ENCODE measurements around the gene CHRM2.

The CHRM2 gene

DNA sequence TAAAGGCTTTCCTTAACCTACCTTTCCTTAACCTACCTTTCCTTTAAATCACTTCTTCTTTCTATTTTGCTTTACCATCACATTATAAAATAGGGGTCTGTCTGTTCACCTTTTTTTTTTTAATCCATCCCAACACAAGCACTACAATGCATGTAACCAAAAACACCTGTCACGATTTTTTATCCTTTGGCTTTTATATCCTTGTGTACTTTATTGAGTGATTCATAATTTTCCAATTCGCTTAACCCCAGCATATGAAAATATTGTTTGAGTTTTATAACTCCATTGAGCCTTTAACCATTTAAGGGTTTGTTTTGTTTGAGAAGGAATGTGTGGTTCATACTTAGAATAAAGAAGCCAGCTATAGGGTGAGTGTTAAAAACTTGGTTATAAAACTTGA, 132.2 kb downstream of the CHRM2 start:
- no peak overlapping the region for H3K4me3 ChIP-seq (ENCODE audit: low read depth, low read length)
- TF ChIP-seq, protein P1, sequence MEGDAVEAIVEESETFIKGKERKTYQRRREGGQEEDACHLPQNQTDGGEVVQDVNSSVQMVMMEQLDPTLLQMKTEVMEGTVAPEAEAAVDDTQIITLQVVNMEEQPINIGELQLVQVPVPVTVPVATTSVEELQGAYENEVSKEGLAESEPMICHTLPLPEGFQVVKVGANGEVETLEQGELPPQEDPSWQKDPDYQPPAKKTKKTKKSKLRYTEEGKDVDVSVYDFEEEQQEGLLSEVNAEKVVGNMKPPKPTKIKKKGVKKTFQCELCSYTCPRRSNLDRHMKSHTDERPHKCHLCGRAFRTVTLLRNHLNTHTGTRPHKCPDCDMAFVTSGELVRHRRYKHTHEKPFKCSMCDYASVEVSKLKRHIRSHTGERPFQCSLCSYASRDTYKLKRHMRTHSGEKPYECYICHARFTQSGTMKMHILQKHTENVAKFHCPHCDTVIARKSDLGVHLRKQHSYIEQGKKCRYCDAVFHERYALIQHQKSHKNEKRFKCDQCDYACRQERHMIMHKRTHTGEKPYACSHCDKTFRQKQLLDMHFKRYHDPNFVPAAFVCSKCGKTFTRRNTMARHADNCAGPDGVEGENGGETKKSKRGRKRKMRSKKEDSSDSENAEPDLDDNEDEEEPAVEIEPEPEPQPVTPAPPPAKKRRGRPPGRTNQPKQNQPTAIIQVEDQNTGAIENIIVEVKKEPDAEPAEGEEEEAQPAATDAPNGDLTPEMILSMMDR (IDR thresholded peaks at IDR 0.05; ENCODE audit: low read depth, low read length, missing control alignments) = no peak
- no peak for DNase-seq (ENCODE audit: low read depth)

DNA sequence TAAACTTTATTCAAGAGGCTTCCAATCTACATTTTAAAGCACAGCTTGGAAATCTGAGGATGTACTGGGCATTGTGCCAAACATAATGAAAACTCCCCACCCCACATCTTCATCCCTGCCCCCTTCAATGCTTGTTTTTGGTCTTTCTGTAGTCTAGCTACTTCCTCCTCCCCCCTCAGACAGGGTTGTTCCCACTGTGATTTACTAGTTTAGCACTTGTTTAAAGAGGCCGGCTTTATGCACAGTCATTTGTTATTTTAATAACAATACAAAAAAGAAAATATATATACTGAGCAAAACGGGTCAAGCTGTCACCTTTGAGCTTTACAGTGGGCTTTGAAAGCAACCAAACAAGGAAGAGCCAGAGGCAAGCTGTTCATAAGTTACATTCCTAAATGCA, 132.6 kb downstream of the CHRM2 start:
- TF ChIP-seq, protein P1 (IDR thresholded peaks at IDR 0.05; ENCODE audit: low read depth, low read length, missing control alignments) = no peak
- no peak for DNase-seq (ENCODE audit: low read depth)
- H3K4me3 ChIP-seq (ENCODE audit: low read depth, low read length) = no peak overlapping the region

DNA sequence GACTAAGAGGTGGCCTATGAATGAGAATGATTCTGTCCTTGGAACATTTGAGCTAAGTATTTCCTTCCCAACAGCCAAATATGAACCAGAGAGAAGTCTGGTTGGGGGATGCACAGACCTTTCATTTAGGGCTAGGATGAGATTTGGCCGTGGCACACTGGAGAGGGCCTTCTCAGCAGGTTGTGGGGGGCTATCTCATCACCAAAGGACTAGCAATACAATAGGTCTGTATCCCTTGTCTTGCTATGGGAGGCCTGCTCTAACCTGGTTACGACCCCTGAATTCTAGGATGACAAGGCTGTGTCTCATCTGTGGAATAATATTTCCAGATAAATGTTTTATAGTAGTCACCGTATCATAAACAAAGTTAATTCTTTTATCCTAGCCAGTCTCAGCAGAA, 133.0 kb downstream of the CHRM2 start:
- TF ChIP-seq, protein P1 (IDR thresholded peaks at IDR 0.05; ENCODE audit: low read depth, low read length, missing control alignments) = no peak
- H3K4me3 ChIP-seq (ENCODE audit: low read depth, low read length) = no peak overlapping the region
- no peak for DNase-seq (ENCODE audit: low read depth)

DNA sequence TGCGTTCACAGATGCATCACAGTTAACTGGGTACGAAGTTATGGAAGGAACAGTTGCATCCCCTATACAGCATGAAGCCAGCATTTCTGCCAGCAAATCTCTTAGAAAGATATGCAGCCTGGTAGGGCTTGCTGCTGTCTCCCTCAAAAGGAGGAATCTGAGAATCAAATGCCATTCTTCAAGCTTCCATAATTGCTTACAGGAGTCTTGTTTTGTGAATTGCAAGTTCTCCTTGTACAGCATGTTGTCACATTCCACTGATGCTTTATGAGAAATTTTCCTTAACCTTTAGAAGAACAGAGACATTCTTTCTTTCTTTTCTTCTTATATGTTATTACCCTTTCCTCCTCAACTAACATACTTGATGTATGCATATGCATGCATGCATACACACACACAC, 134.6 kb downstream of the CHRM2 start:
- TF ChIP-seq, protein P1 (IDR thresholded peaks at IDR 0.05; ENCODE audit: low read depth, low read length, missing control alignments) = no peak
- H3K4me3 ChIP-seq (ENCODE audit: low read depth, low read length) = no peak overlapping the region
- no peak for DNase-seq (ENCODE audit: low read depth)

DNA sequence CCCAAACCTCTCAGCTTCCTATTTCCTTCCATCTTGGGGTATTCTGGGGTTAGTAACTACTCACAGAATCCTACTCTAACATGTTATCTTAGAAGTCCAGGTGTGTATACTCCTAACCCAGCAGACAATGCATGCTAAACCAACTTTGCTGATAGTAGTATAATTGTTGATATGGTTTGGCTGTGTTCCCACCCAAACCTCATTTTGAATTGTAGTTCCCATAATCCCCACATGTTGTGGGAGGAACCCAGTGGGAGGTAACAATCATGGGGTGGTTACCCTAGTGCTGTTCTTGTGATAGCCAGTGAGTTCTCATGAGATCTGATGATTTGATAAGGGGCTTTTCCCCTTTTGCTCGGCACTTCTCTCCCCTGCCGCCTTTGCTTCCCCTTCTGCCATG, 135.1 kb downstream of the CHRM2 start:
- H3K4me3 ChIP-seq (ENCODE audit: low read depth, low read length) = no peak overlapping the region
- TF ChIP-seq, protein P1 (IDR thresholded peaks at IDR 0.05; ENCODE audit: low read depth, low read length, missing control alignments) = no peak
- DNase-seq (ENCODE audit: low read depth) = no peak

DNA sequence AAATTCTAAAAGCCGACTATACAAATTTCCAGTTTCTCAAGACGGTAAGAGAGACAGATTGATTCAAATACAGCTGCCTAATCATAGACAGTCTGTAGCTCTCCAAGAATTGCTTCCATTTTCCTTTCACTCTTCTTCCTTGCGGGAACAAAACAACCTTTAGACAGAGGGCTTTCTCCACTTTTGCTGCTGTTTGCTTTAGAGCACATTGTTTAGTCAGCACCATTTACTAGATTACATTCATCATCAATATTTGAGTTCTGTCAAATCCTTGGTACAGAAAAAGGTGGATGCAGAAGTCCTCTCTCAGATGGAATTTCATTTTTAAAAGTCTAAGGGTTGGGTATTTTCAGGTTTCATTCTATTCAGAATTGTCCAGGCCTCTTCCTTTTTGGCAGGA, 137.4 kb downstream of the CHRM2 start:
- TF ChIP-seq, protein P1 (IDR thresholded peaks at IDR 0.05; ENCODE audit: low read depth, low read length, missing control alignments) = no peak
- no peak for DNase-seq (ENCODE audit: low read depth)
- no peak overlapping the region for H3K4me3 ChIP-seq (ENCODE audit: low read depth, low read length)

DNA sequence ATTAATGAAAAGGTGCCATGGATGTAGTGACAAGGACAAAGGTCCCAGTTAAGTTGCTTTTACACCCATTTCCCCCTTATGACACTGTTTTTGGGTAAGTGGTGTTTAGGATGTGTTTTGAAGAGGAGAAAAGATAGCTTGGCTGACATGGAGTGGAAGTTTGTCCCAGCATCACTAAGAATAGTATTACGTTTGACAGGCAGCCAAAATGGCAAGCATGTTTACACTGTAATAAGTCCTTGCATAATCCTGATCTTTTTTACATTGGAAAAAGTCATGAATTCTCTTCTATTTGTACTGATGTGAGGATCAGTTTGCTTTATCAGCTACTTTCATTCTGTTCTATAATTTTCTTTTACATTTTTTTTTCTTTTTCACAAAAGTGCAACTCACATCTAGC, 137.8 kb downstream of the CHRM2 start:
- DNase-seq (ENCODE audit: low read depth) = no peak
- no peak overlapping the region for H3K4me3 ChIP-seq (ENCODE audit: low read depth, low read length)
- TF ChIP-seq, protein P1 (IDR thresholded peaks at IDR 0.05; ENCODE audit: low read depth, low read length, missing control alignments) = no peak

Measured in GM12864 (cell line).